Stimulated activated naive B cell treated with anti-CD40 and anti-IgM and Interleukin-4, amounts not matched to agents 10 μg/mL and 1 μg/mL and 100 μg/mL, for 72 hours (primary cell): Measurements from ENCODE around the gene RIN3.

Experiments used
- ATAC-seq, 2 donors: fragments of 150-1000 bp; cut with Tn5 transposase; replicated peaks; 2 replicates each; pipeline ENCODE4 v1.10.0; 2021; ENCODE audit warnings: moderate library complexity in 1 of 2
- DNase-seq: peaks from one replicate; pipeline ENCODE4 v3.0.0; 2021
- H3K27ac Mint-ChIP-seq: one replicate; pipeline ENCODE4 v1.8.0; 2022; ENCODE audit warnings: mild to moderate bottlenecking, mixed read lengths
- H3K27me3 Mint-ChIP-seq, 2 donors: one replicate each; pipeline ENCODE4 v1.8.0; 2022; ENCODE audit warnings: mixed read lengths in 2 of 2
- H3K36me3 Mint-ChIP-seq, 2 donors: one replicate each; pipeline ENCODE4 v1.8.0; 2022; ENCODE audit warnings: mixed read lengths in 2 of 2, mild to moderate bottlenecking in 1 of 2
- H3K4me1 Mint-ChIP-seq, 2 donors: one replicate each; pipeline ENCODE4 v1.8.0; 2022; ENCODE audit warnings: mixed read lengths in 2 of 2, mild to moderate bottlenecking in 1 of 2
- H3K4me3 Mint-ChIP-seq, 2 donors: one replicate each; pipeline ENCODE4 v1.8.0; 2022; ENCODE audit warnings: mild to moderate bottlenecking in 2 of 2, mixed read lengths in 2 of 2, moderate library complexity in 1 of 2
- H3K9me3 Mint-ChIP-seq, 2 donors: one replicate each; pipeline ENCODE4 v1.8.0; 2022; ENCODE audit warnings: mixed read lengths in 2 of 2, mild to moderate bottlenecking in 1 of 2

RIN3 gene

DNA sequence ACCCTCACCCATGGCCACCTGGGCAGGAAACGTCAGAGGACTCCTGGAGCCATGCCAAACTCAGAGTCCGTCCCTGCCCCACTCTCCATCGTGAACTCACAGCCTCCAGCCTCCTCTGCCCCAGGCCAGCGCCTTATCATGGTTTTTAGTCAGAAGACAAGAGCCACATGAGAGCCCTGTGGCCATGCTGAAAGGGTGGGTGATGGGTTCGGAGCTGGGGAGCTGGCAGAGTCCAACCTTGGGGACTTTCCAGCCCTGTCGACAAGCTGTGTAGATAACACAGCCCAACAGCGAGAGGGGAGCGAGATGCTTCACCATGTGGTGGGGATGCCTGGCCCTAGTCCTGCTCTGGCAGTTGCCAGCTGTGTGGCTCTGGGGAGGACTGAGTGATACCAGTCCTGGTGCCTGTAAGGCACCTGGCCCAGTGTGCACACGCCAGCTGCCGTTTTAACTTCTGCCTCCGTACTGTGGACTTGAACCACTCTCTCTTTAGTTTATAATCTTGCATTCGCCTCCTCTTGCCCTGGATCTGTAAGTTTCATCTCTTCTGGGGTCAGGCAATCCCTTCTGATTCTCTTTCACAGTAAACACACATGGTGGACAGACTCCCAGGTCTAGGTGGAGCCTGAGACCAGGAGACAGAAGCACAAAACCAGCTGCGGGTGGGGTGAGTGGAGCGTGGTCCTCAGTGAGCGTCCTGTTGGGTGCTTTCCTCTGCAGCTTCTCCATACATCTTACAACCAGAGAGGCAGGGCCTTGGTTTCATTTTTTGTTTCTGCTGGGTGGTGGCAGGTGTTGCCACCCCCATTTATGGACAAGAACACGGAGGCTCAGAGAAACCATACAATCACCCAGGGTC is 55.3 kb downstream of the RIN3 start:
- H3K4me1 Mint-ChIP-seq = peaks cover 21 to 38% of the 10 kb centered on the region in 2 donors

DNA sequence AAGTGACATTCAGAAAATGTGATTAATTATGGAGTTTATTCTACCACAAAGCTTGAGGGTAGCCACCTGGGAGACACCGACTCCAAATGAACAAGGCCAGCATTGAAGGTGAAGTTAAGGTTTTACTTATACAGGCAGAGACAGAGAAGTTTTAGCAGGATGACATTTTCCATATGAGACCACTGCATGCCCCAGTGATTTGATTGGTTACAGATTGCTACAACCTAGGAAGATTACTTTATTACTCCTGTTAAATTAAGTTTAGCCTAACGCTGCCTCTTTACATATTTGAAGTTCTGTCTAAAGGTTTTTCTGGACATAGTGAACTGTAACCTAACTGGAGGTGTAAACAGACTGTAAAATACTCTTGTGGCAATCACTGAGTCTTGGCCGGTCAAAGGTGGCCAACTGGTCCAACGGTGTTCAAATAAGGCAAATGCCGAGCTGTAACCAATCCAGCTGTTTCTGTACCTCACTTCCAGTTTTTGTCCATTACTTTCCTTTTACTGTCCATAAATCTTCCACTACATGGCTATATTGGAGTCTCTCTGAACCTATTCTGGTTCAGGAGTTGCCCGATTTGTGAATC is 57.2 kb downstream of the RIN3 start:
- H3K4me3 Mint-ChIP-seq = no peak overlapping the region
- no peak overlapping the region for H3K27ac Mint-ChIP-seq

More for the DNA sequence above, 55.3 kb downstream of the RIN3 start:
- DNase-seq (peak; percentile 47), ATAC-seq (peak; percentile 76 to 87)
- Mint-ChIP-seq H3K36me3 (peaks cover 20 to 25% of the 10 kb centered on the region in 2 donors), H3K27ac (peak overlapping the region; percentile 94), H3K9me3 (peaks cover 0 to 7% of the 10 kb centered on the region in 2 donors), H3K4me3 (peak overlapping the region; percentile 36 to 52), H3K27me3 (no peaks in the 10 kb centered on the region)

DNA sequence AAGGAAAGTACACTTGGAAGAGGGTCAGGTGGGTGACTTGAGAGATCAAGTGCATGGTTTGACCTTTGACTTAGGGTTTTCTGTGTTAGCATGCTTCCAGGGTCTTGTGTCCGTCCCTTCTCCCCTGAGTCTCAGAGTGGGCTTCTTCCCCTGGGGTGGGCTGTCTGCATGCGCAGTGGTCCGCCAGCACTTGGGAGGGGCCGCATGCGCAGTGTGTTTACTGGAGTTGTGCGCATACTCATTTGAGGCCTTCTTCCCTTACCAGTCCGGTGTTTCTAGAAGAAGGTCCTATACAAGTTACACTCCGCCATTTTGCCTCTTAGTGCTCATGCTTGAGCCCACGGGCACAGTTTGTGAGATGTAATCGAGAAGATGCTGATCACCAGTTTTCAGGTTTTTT is 58.5 kb downstream of the RIN3 start:
- Mint-ChIP-seq H3K4me1 (peaks cover 31% of the 10 kb centered on the region in 2 donors), H3K27me3 (no peaks in the 10 kb centered on the region), H3K4me3 (no peak overlapping the region), H3K27ac (no peak overlapping the region), H3K9me3 (peaks cover 0 to 6% of the 10 kb centered on the region in 2 donors), H3K36me3 (peaks cover 13 to 16% of the 10 kb centered on the region in 2 donors)
- DNase-seq (no peak), ATAC-seq (no peak)

More for the DNA sequence above, 57.2 kb downstream of the RIN3 start:
- no peak for ATAC-seq
- H3K27me3 Mint-ChIP-seq = no peaks in the 10 kb centered on the region
- DNase-seq = no peak
- H3K36me3 Mint-ChIP-seq = peaks cover 20 to 25% of the 10 kb centered on the region in 2 donors
- H3K4me1 Mint-ChIP-seq = peaks cover 22% of the 10 kb centered on the region in 2 donors
- H3K9me3 Mint-ChIP-seq = peaks cover 0 to 7% of the 10 kb centered on the region in 2 donors

DNA sequence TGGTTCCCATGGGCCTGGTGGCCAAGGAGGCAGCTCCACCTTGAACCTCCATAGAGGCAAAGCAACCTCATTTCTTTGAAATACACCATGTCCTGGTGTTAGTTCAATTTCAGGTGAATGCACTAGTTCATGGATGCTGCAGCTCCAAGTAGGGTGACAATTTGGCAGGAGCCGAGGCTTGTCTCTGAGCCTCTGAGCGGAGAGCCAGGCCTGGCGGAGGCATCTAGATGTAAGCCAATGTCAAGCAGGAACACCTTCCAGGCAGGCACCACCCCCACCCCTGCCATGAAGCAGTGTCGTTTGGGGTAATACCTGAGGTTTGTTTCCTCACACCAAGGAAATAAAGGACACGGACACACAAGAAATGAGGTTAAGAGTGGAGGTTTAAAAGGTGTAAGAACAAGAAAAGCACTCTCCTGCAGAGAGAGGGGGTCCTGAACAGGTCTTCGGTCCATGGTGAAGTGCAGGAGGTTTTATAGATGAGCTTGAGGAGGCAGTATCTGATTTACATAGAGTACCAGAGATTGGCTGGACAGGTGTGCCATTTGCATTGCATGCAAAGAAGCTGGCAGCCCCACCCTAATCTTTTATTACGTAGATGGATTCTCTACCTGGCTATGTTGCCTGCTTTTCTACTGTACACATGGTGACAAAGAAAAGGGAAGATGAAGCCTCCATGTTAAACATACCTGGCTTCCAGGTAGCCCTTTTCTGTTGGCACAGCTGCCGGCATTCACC is 60.3 kb downstream of the RIN3 start:
- ATAC-seq (no peak), DNase-seq (no peak)
- no peaks in the 10 kb centered on the region for H3K9me3 Mint-ChIP-seq
- peaks cover 6 to 12% of the 10 kb centered on the region in 2 donors for H3K36me3 Mint-ChIP-seq
- H3K4me1 Mint-ChIP-seq = peaks cover 37 to 40% of the 10 kb centered on the region in 2 donors
- no peaks in the 10 kb centered on the region for H3K27me3 Mint-ChIP-seq
- H3K4me3 Mint-ChIP-seq = no peak overlapping the region
- no peak overlapping the region for H3K27ac Mint-ChIP-seq

DNA sequence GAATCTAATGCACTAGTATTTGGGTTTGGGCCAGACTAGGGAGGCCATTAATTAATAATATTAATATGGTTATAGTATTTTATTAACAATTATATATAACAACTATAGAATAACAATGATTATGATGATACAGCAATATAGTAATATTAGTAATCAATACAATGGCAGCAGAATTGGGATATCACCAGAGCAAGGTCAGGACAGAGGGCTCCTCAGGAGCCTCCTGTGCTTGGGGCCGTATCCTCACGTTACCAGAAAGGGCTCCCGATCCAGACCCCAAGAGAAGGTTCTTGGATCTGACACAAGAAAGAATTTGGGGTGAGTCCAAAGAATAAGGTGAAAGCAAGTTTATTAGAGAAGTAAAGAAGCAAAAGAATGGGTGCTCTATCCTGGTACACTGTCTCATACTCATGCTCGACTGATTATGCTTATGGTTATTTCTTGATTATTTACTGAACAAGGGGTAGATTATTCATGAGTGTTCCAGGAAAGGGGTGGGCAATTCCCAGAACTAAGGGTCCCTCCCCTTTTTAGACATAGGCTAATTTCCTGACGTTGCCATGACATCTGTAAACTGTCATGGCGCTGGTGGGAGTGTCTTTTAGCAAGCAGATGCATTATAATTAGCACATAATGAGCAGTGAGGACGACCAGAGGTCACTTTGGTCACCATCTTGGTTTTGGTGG is 61.6 kb downstream of the RIN3 start:
- H3K4me3 Mint-ChIP-seq = no peak overlapping the region
- H3K36me3 Mint-ChIP-seq = peaks cover 8 to 20% of the 10 kb centered on the region in 2 donors
- DNase-seq (no peak), ATAC-seq (peak in 1 of 2 donors; percentile 13)
- H3K27ac Mint-ChIP-seq = peak overlapping the region; percentile 89
- no peaks in the 10 kb centered on the region for H3K27me3 Mint-ChIP-seq
- H3K4me1 Mint-ChIP-seq = peaks cover 38% of the 10 kb centered on the region in 2 donors
- H3K9me3 Mint-ChIP-seq = no peaks in the 10 kb centered on the region

DNA sequence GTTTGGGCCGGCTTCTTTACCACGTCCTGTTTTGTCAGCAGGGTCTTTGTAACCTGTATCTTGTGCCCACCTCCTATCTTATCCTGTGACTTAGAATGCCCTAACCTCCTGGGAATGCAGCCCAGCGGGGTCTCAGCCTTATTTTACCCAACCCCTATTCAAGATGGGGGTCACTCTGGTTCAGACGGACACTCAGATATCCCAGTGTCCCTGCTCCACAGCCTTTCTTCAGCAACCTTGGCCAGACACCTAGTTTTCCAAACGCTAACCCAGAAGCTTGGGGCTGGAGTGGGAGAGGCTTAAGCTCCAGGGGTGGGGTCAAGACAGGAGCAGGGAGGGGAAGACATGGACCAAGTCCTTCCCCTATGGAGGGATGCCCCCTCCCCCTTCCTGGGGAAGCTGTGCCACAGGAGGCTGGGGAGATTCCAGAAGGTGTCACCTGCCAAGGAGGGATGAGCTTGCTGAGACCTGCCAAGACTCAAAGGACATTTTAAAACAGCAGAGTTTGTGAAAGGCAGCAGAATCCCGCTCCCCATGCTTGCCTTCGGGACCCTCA is 62.2 kb downstream of the RIN3 start:
- Mint-ChIP-seq H3K36me3 (peaks cover 9 to 27% of the 10 kb centered on the region in 2 donors), H3K4me1 (peaks cover 36 to 40% of the 10 kb centered on the region in 2 donors), H3K4me3 (no peak overlapping the region), H3K9me3 (no peaks in the 10 kb centered on the region), H3K27me3 (no peaks in the 10 kb centered on the region), H3K27ac (peak overlapping the region; percentile 65)
- DNase-seq (no peak), ATAC-seq (no peak)

DNA sequence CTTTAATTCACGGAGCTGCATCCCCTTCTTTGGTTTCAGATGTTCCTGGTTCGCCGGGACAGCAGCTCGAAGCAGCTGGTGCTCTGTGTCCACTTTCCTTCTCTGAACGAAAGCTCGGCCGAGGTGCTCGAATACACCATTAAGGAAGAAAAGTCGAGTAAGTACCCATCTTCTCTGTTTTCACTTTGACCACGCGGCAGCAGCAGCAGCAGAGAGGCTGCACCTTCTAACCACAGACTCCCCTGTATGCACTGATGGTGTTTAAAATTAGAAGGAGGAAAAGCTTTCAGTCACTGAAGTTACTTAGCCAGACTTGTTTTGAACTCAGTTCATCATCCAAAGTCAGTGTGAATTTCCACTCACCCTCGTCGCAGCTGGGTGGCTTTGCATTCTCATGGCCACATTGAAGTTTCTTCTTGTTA is 63.8 kb downstream of the RIN3 start:
- H3K4me1 Mint-ChIP-seq = peaks cover 47% of the 10 kb centered on the region in 2 donors
- H3K9me3 Mint-ChIP-seq = no peaks in the 10 kb centered on the region
- H3K36me3 Mint-ChIP-seq = peaks cover 5 to 28% of the 10 kb centered on the region in 2 donors
- ATAC-seq (peak; percentile 88 to 92), DNase-seq (peak; percentile 46)
- peak overlapping the region; percentile 69 for H3K4me3 Mint-ChIP-seq
- H3K27me3 Mint-ChIP-seq = no peaks in the 10 kb centered on the region
- H3K27ac Mint-ChIP-seq = peak overlapping the region; percentile 95

DNA sequence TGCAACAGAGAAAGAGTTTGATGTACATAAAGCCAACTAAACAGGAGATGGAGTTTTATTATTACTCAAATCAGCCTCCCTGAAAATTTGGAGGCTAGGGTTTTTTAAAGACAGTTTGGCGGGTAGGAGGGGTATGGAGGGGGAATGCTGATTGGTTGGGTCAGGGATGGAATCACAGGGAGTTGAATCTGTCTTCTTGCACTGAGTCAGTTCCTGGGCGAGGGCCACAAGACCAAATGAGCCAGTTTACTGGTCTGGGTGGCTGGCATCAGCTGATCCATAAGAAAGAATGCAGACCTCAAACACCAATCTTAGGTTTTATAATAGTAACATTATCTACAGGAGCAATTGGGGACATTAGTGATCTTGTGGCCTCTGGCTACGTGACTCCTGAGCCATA is 64.9 kb downstream of the RIN3 start:
- Mint-ChIP-seq H3K27ac (no peak overlapping the region), H3K4me1 (peaks cover 52 to 59% of the 10 kb centered on the region in 2 donors), H3K27me3 (no peaks in the 10 kb centered on the region), H3K36me3 (peaks cover 13 to 38% of the 10 kb centered on the region in 2 donors), H3K9me3 (peaks cover 7% of the 10 kb centered on the region in 2 donors), H3K4me3 (no peak overlapping the region)
- no peak for DNase-seq
- no peak for ATAC-seq

DNA sequence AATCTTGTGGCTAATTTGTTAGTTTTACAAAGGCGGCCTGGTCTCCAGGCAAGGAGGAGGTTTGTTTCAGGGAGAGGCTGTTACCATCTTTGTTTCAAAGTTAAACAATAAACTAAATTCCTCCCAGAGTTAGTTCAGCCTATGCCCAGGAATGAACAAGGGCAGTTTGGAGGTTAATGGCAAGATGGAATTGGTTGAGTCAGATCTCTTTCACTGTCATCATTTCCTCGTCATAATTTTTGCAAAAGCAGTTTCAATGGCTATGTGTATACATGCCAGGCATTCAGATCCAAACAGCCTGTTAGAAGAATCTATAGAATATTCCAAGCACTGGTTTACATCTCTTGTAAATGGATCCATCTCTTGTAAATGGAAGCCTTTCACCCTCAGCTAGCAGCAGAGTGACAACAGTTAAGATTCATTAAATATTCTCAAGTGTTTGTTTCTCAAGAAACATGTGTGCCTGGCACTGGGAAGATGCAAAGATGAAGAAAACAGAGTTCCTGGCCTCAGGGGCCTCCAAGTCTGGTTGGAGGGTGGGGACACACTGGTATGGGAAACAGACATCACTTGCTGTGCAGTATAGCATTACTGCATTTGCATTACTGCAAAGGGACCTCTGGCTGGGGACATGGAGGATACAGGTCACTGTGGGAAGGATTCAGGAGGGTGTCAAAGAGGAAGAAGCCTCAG is 65.8 kb downstream of the RIN3 start:
- no peak for DNase-seq
- Mint-ChIP-seq H3K27me3 (no peaks in the 10 kb centered on the region), H3K36me3 (peaks cover 13 to 45% of the 10 kb centered on the region in 2 donors), H3K4me1 (peaks cover 52 to 60% of the 10 kb centered on the region in 2 donors), H3K9me3 (peaks cover 7% of the 10 kb centered on the region in 2 donors), H3K4me3 (no peak overlapping the region), H3K27ac (no peak overlapping the region)
- ATAC-seq = no peak

DNA sequence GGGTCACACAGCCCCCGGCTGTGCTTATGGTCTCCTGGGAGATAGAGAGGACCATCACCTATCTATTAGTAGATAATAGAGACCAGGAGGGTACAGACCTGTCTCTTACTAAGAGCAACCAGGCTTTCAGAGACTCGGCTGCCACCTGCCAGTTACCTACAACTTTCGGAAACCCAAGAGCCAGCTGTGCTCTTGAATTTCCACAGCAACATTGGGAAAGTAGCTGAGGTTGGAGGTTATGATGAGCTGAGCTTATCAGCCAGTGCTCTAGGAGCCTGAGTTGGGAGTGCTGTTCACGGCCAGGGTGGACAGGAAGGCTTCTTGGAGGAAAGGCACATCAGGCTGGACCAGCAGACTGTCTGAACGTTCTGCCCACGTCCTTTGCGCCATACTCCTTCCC is 67.6 kb downstream of the RIN3 start:
- no peaks in the 10 kb centered on the region for H3K27me3 Mint-ChIP-seq
- DNase-seq (no peak), ATAC-seq (no peak)
- H3K36me3 Mint-ChIP-seq = peaks cover 15 to 51% of the 10 kb centered on the region in 2 donors
- H3K9me3 Mint-ChIP-seq = peaks cover 7% of the 10 kb centered on the region in 2 donors
- H3K4me1 Mint-ChIP-seq = peaks cover 60 to 76% of the 10 kb centered on the region in 2 donors
- no peak overlapping the region for H3K4me3 Mint-ChIP-seq
- no peak overlapping the region for H3K27ac Mint-ChIP-seq

DNA sequence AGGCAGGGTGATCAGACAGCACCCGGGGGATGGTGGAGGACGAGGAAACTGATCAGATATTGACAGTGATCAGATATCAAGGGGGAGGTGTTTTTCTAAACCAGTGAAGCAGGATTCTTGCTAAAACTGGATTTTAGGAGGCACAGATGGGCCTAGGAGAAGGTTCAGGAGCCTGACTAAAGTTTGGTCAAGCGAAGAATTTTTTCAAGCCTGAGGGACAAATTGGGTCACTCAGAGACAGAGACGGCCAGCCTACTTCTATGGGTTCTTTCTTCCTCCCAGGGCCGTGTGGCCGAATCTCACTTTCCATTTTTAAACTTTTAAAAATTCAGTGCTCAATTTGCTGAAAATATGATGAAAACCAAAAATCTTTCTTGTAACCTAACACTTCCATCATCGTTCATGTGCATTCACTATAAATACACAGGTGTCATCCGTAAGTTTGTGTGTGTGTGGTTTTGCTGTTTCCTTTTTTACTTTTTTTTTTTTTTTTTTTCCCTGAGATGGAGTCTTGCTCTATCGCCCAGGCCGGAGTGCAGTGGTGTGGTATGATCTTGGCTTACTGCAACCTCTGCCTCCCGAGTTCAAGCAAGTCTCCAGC is 68.5 kb downstream of the RIN3 start:
- ATAC-seq = peak; percentile 14 to 18
- Mint-ChIP-seq H3K4me1 (peaks cover 60 to 77% of the 10 kb centered on the region in 2 donors), H3K9me3 (peaks cover 7% of the 10 kb centered on the region in 2 donors), H3K27me3 (no peaks in the 10 kb centered on the region), H3K4me3 (peak overlapping the region in 1 of 2 donors; percentile 47), H3K27ac (peak overlapping the region; percentile 93), H3K36me3 (peaks cover 19 to 56% of the 10 kb centered on the region in 2 donors)
- DNase-seq = no peak

DNA sequence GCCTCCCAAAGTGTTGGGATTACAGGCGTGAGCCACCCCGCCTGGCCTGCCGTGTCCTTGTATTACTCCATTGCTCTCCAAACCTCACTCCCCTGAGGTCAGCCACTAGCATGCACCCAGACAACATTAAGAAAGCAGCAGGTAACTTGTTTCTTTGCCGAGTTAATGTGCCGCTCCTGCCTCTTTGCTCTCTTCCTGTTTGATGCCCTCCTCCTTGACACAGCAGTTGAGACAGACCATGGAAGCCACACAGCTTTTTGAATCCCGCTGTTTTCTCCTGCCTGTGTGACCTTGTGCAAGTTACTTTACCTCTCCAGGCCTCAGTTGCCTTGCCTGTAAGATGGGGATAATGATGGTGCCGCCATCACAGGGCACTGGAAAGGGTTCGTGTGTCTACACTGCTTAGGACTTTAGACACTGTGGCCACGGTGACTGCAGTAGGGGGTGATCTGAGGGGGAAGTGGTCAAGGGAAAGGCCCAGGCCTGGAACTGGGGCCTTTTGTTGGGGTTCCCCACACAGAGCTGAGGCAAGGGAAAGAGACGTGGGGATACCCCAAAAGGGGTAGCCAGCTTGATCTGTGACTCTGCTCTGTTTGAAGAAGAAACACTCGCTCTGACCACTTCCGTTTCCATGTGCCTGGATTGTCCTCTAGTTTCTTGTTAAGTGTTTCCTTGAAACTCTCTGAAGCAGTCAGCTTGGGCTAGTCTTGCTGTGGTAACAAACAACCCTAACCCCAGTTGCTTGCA is 69.3 kb downstream of the RIN3 start:
- ATAC-seq = peak; percentile 87
- Mint-ChIP-seq H3K4me1 (peaks cover 58 to 74% of the 10 kb centered on the region in 2 donors), H3K36me3 (peaks cover 19 to 61% of the 10 kb centered on the region in 2 donors), H3K27me3 (no peaks in the 10 kb centered on the region), H3K4me3 (peak overlapping the region; percentile 47 to 67), H3K27ac (peak overlapping the region; percentile 93), H3K9me3 (peaks cover 7% of the 10 kb centered on the region in 2 donors)
- DNase-seq = peak; percentile 78
